Esophagus mucosa (tissue), 1 donor: ENCODE results near the gene SIN3B. TPM values are rescaled to one million over a fixed set of nuclear protein-coding genes. Genes with fewer than 3 reads are reported as not detected.
A peak's percentile ranks its signal among the peaks of the same experiment; 100 is the strongest.

ENCODE experiments used
- ATAC-seq: fragments of 200-7000 bp; cut with Tn5 transposase; one replicate; pipeline ENCODE4 v1.9.1; 2020
- total RNA-seq: library from RNA; stranded (reverse); gene quantifications from one replicate; pipeline ENCODE4 v1.2.4, GENCODE V29; 2023
- donor health status: DM: yes; HTN: yes; CAD: no.

Gene SIN3B
- total RNA-seq, 1 donor from 2014 or later: 19.7 TPM

- ATAC-seq: no peak
Observed at GRCh38 chr19:16890461-16891184, 61.4 kb downstream of the SIN3B start.

GRCh38 chr19:16891696-16892382 is 62.6 kb downstream of the SIN3B start:
- no peak for ATAC-seq

- ATAC-seq: no peak
Observed at GRCh38 chr19:16892436-16892835, 63.2 kb downstream of the SIN3B start.

- no peak for ATAC-seq
Observed at GRCh38 chr19:16892868-16893685, 63.9 kb downstream of the SIN3B start.

GRCh38 chr19:16893686-16893989 is 64.4 kb downstream of the SIN3B start:
- ATAC-seq: no peak

- ATAC-seq: no peak
Observed at GRCh38 chr19:16894080-16894479, 64.9 kb downstream of the SIN3B start.

- ATAC-seq: no peak
Observed at GRCh38 chr19:16895467-16896145, 66.4 kb downstream of the SIN3B start.

- peak; percentile 5 for ATAC-seq
Observed at GRCh38 chr19:16896146-16897028, 67.2 kb downstream of the SIN3B start.

GRCh38 chr19:16897029-16897855 is 68.0 kb downstream of the SIN3B start:
- peak; percentile 91 for ATAC-seq

GRCh38 chr19:16897856-16898161 is 68.6 kb downstream of the SIN3B start:
- ATAC-seq: peak; percentile 16

GRCh38 chr19:16898361-16899015 is 69.3 kb downstream of the SIN3B start:
- no peak for ATAC-seq

GRCh38 chr19:16899566-16900075 is 70.4 kb downstream of the SIN3B start:
- no peak for ATAC-seq

- no peak for ATAC-seq
Observed at GRCh38 chr19:16901491-16902175, 72.4 kb downstream of the SIN3B start.

GRCh38 chr19:16902545-16902944 is 73.3 kb downstream of the SIN3B start:
- ATAC-seq: no peak

GRCh38 chr19:16903347-16903746 is 74.1 kb downstream of the SIN3B start:
- no peak for ATAC-seq

GRCh38 chr19:16904599-16904998 is 75.4 kb downstream of the SIN3B start:
- no peak for ATAC-seq

- ATAC-seq: no peak
Observed at GRCh38 chr19:16908759-16909158, 79.6 kb downstream of the SIN3B start.

GRCh38 chr19:16911046-16911445 is 81.8 kb downstream of the SIN3B start:
- ATAC-seq: no peak

GRCh38 chr19:16912780-16913179 is 83.6 kb downstream of the SIN3B start:
- no peak for ATAC-seq

GRCh38 chr19:16914421-16914820 is 85.2 kb downstream of the SIN3B start:
- ATAC-seq: no peak
